ENCODE data around the gene DUSP7. TPM values are rescaled to one million over a fixed set of nuclear protein-coding genes. Genes with fewer than 3 reads are reported as not detected.
A peak's percentile ranks its signal among the peaks of the same experiment; 100 is the strongest.

DUSP7 gene, protein sequence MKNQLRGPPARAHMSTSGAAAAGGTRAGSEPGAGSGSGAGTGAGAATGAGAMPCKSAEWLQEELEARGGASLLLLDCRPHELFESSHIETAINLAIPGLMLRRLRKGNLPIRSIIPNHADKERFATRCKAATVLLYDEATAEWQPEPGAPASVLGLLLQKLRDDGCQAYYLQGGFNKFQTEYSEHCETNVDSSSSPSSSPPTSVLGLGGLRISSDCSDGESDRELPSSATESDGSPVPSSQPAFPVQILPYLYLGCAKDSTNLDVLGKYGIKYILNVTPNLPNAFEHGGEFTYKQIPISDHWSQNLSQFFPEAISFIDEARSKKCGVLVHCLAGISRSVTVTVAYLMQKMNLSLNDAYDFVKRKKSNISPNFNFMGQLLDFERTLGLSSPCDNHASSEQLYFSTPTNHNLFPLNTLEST
- polyA plus RNA-seq (2011; rRNA removed) (17.8 and 19.9 TPM in 2 replicates), polyA minus RNA-seq (2011; rRNA and poly(A)+ RNA removed) (36.8 and 44.8 TPM in 2 replicates)

DNA sequence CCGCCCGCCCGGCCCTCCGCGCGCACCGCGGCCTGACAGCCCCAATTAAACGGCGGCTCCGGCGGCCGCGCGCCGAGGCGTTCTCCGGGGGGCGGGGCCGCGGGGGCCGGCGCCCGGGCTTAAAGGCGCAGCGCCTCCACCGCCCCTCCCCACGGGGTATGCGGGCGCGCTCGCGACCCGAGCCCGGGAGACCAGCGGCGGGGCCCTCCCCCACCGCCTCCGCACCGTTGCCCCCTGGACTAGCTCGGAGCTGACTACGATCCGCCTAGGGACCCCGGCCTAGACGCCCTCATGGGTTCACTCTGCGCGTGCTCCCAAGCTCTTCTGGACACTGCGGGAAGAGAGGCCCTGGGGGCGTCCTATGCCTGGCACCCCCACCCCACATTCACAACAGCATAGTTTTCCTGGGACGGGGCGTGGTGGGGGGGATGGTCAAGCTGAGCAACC is at the start of gene DUSP7:
Gene DUSP7 (minus strand): TSS at position 51 of the 447 bp plus-strand sequence. CDS start 205 bp downstream, outside the sequence.
- no peak for TF ChIP-seq CTCF (IDR thresholded peaks at IDR 0.05; ENCODE audit: low read depth, low read length)
- Histone ChIP-seq H3K27ac (ENCODE audit: low read depth, low read length) (peak within 1 kb of the TSS; percentile 77), H3K4me3 (ENCODE audit: low read depth, low read length) (peak within 1 kb of the TSS; percentile 88), H3K9me3 (ENCODE audit: control insufficient read depth, insufficient read depth, low read length) (peaks cover 3% of the 10 kb centered on the region; the same call in 1 of the 2 replicates), H3K27me3 (ENCODE audit: control insufficient read depth, insufficient read depth, low read length) (no peaks in the 10 kb centered on the region)
- ChIA-PET POLR2A (interaction anchor here (0.6 to 3.3 kb wide), 18 partner anchors 10 to 279 kb away, joined by 3 to 24 read pairs (median 4); partner anchors contain the start of genes POC1A, RPL29 and WDR82), CTCF (interaction anchor here (0.7 to 2.4 kb wide), 9 partner anchors 10 to 135 kb away, joined by 3 to 12 read pairs (median 3); partner anchors contain the start of genes POC1A and RRP9)
- DNase-seq (ENCODE audit: low read depth, low spot score) = no peak

DNA sequence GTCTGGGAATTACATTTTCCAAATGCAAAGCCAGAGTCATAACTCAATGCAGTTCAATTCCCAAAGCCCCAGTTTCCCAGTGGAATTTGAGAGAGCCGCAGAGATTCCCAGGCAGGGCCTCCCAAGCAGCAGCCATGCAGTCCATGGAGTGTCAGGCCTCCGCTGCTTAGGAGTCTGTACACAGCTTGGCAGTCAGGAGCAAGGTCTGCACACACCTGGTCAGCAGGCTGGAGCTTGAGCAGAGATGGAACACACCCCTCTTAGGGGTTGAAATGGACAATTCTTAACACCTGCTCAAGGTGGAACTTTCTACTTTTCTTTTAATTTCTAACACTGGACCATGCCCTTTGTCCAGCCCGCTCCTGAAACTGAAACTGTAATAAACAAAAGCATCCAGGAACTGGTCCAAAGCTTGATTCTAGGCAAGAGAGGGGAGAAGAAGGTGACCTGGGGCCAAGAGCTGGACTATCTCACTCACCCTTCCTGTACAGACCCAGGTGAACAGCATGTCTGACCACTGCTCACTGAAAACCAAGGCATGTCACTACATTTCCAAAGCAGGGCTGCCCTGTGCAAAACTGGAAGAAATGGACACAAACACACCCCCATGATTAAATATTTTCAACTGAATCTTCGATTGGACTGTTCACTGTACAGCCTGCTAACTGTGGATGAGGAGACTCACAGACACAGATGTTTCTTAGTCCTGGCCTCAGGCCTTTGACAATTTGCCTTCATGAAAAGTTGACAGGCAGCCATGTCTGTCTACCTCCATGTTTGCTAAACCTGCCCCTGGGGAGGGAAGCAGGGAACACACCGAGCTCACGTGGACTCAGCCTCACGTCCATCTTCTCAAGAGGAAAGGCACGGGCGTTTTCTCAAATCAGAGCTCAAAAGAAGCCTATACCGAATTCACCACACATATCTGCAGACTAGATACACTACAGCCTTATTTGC is 48.6 kb upstream of the DUSP7 start:
- H3K4me3 ChIP-seq (ENCODE audit: low read depth, low read length) = no peak overlapping the region
- no peak overlapping the region for H3K27ac ChIP-seq (ENCODE audit: low read depth, low read length)
- CTCF ChIA-PET = no interaction called here
- no peak for TF ChIP-seq CTCF (IDR thresholded peaks at IDR 0.05; ENCODE audit: low read depth, low read length)
- POLR2A ChIA-PET = no interaction called here
- DNase-seq (ENCODE audit: low read depth, low spot score) = no peak
- H3K27me3 ChIP-seq (ENCODE audit: control insufficient read depth, insufficient read depth, low read length) = no peaks in the 10 kb centered on the region
- no peaks in the 10 kb centered on the region for H3K9me3 ChIP-seq (ENCODE audit: control insufficient read depth, insufficient read depth, low read length)

DNA sequence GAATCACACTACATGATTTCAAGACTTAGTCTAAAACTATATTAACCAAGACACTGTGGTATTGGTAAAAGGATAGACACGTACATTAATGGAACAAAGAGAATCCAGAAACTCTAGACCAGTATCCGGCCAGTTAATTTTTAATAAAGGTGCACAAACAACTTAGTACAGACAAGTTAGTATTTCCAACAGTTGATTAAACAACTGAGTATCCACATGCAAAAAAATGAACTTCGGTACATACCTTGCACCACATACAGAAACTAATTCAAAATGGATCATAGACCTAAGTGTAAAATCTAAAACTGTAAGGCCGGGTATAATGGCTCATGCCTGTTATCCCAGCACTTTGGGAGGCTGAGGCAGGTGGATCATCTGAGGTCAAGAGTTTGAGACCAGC is 46.6 kb upstream of the DUSP7 start:
- DNase-seq (ENCODE audit: low read depth, low spot score) = no peak
- TF ChIP-seq CTCF (IDR thresholded peaks at IDR 0.05; ENCODE audit: low read depth, low read length) = no peak
- no peaks in the 10 kb centered on the region for H3K27me3 ChIP-seq (ENCODE audit: control insufficient read depth, insufficient read depth, low read length)
- no peak overlapping the region for H3K4me3 ChIP-seq (ENCODE audit: low read depth, low read length)
- no peak overlapping the region for H3K27ac ChIP-seq (ENCODE audit: low read depth, low read length)
- ChIA-PET POLR2A (no interaction called here), CTCF (no interaction called here)
- no peaks in the 10 kb centered on the region for H3K9me3 ChIP-seq (ENCODE audit: control insufficient read depth, insufficient read depth, low read length)

DNA sequence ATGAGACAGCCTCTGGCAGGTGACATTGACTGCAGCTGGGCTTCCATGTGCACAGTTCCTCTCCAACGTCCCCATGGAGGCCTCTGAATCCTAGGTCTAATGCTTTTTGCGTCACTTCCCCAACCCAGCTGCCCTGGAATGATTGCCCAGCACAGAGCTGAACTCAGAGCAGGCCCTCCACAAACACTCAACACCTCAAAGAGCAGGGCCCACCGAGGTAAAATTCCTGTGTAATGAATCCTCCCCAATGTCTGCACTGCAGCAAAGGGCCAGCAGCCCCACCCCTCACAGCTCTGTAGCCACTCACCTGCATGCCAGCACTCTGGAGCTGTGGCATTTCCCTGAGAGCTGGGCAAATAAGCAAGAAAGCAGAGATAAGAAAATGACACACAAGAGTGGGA is 42.6 kb upstream of the DUSP7 start:
- no peak for DNase-seq (ENCODE audit: low read depth, low spot score)
- ChIA-PET CTCF (no interaction called here), POLR2A (no interaction called here)
- no peak for TF ChIP-seq CTCF (IDR thresholded peaks at IDR 0.05; ENCODE audit: low read depth, low read length)
- Histone ChIP-seq H3K27ac (ENCODE audit: low read depth, low read length) (no peak overlapping the region), H3K9me3 (ENCODE audit: control insufficient read depth, insufficient read depth, low read length) (no peaks in the 10 kb centered on the region), H3K27me3 (ENCODE audit: control insufficient read depth, insufficient read depth, low read length) (no peaks in the 10 kb centered on the region), H3K4me3 (ENCODE audit: low read depth, low read length) (no peak overlapping the region)

All from AG04450 (cell line).